Mesendoderm (in vitro differentiated cells): ENCODE results near the gene PRXL2A.

Experiments used
- DNase-seq: peaks from one replicate; pipeline ENCODE4 v3.0.0; 2013
- H2AK5ac ChIP-seq: 2 replicates; pipeline ENCODE4 v1.6.1; 2013; ENCODE audit warnings: low read length, inconsistent platforms
- H2BK120ac ChIP-seq: 2 replicates; pipeline ENCODE4 v1.6.1; 2013; ENCODE audit warnings: low read depth, mild to moderate bottlenecking, low read length, moderate library complexity, mixed read lengths
- H2BK15ac ChIP-seq: replicated peaks from 2 replicates; pipeline ENCODE4 v1.6.1; 2013; ENCODE audit warnings: low read depth, mild to moderate bottlenecking, moderate library complexity
- H2BK5ac ChIP-seq: 2 replicates; pipeline ENCODE4 v1.6.1; 2013; ENCODE audit warnings: low read length, inconsistent platforms
- H3K18ac ChIP-seq: 2 replicates; pipeline ENCODE4 v1.6.1; 2013; ENCODE audit warnings: mild to moderate bottlenecking, low read length, mixed read lengths
- H3K23ac ChIP-seq: one replicate; pipeline ENCODE4 v1.6.1; 2013; ENCODE audit warnings: low read length
- H3K27ac ChIP-seq: 2 replicates; pipeline ENCODE4 v1.5.1; 2013; ENCODE audit warnings: low read depth, mild to moderate bottlenecking, inconsistent platforms, low read length, moderate library complexity
- H3K27me3 ChIP-seq: 2 replicates; pipeline ENCODE4 v1.6.1; 2013; ENCODE audit warnings: low read length, control low read depth, mild to moderate bottlenecking, inconsistent platforms; ENCODE audit not compliant: insufficient read depth, poor library complexity
- H3K36me3 ChIP-seq: 2 replicates; pipeline ENCODE4 v1.6.1; 2013; ENCODE audit warnings: low read length, inconsistent platforms; ENCODE audit not compliant: control insufficient read depth, insufficient read depth
- H3K4ac ChIP-seq: one replicate; pipeline ENCODE4 v1.6.1; 2013; ENCODE audit warnings: low read depth, mild to moderate bottlenecking, low read length, moderate library complexity
- H3K4me1 ChIP-seq: 2 replicates; pipeline ENCODE4 v1.6.1; 2013; ENCODE audit warnings: low read depth, low read length, inconsistent platforms; ENCODE audit not compliant: control insufficient read depth
- H3K4me2 ChIP-seq: 2 replicates; pipeline ENCODE4 v1.6.1; 2013; ENCODE audit warnings: low read length
- H3K4me3 ChIP-seq: 2 replicates; pipeline ENCODE4 v1.5.1; 2013; ENCODE audit warnings: mild to moderate bottlenecking, low read length
- H3K56ac ChIP-seq: one replicate; pipeline ENCODE4 v1.6.1; 2013; ENCODE audit warnings: low read length
- H3K79me1 ChIP-seq: 2 replicates; pipeline ENCODE4 v1.6.1; 2013; ENCODE audit warnings: low read length, inconsistent platforms
- H3K79me2 ChIP-seq: 2 replicates; pipeline ENCODE4 v1.6.1; 2013; ENCODE audit warnings: mild to moderate bottlenecking, low read length; ENCODE audit not compliant: control insufficient read depth, insufficient read depth
- H3K9ac ChIP-seq: 2 replicates; pipeline ENCODE4 v1.6.1; 2013; ENCODE audit warnings: low read length, inconsistent platforms
- H4K5ac ChIP-seq: one replicate; pipeline ENCODE4 v1.6.1; 2013; ENCODE audit warnings: low read length
- H4K8ac ChIP-seq: one replicate; pipeline ENCODE4 v1.6.1; 2013; ENCODE audit warnings: low read depth, mild to moderate bottlenecking, control low read depth, low read length, moderate library complexity
- WGBS: extraction: QIAGEN DNeasy Blood & Tissue Kit; methylation state at CpG from one replicate; pipeline ENCODE4 v1.1.7; 2013; ENCODE audit warnings: low lambda C conversion rate, missing lambda C conversion rate; ENCODE audit not compliant: insufficient coverage; ENCODE audit errors: extremely low coverage; 5-methylcytosine and 5-hydroxymethylcytosine counted together

The PRXL2A gene

GRCh38 chr10:80372675-80373074 lies 35.7 kb upstream of the PRXL2A start:
- H3K27me3 ChIP-seq = no peaks in the 10 kb centered on the region
- no peak overlapping the region for H2BK15ac ChIP-seq
- no peak overlapping the region for H3K27ac ChIP-seq
- no peaks in the 10 kb centered on the region for H3K4me1 ChIP-seq
- no peak overlapping the region for H3K18ac ChIP-seq
- H3K4ac ChIP-seq = no peak overlapping the region
- no peak overlapping the region for H2BK5ac ChIP-seq
- no peak overlapping the region for H4K5ac ChIP-seq
- no peaks in the 10 kb centered on the region for H3K79me1 ChIP-seq
- WGBS = no CpG with 5 or more reads among the region's 5 CpGs
- H3K36me3 ChIP-seq = no peaks in the 10 kb centered on the region
- no peak overlapping the region for H3K4me2 ChIP-seq
- H3K79me2 ChIP-seq = no peaks in the 10 kb centered on the region
- H3K4me3 ChIP-seq = no peak overlapping the region
- H3K9ac ChIP-seq = no peak overlapping the region
- H4K8ac ChIP-seq = no peak overlapping the region
- no peak overlapping the region for H3K23ac ChIP-seq
- no peak overlapping the region for H3K56ac ChIP-seq
- DNase-seq = no peak
- no peak overlapping the region for H2BK120ac ChIP-seq
- no peak overlapping the region for H2AK5ac ChIP-seq

- H3K4ac ChIP-seq = no peak overlapping the region
- H3K79me2 ChIP-seq = no peaks in the 10 kb centered on the region
- no peak overlapping the region for H3K9ac ChIP-seq
- H3K18ac ChIP-seq = no peak overlapping the region
- no CpG with 5 or more reads among the region's 2 CpGs for WGBS
- no peak overlapping the region for H3K27ac ChIP-seq
- H2BK5ac ChIP-seq = no peak overlapping the region
- no peak for DNase-seq
- H3K56ac ChIP-seq = no peak overlapping the region
- no peak overlapping the region for H3K23ac ChIP-seq
- H3K79me1 ChIP-seq = no peaks in the 10 kb centered on the region
- H3K36me3 ChIP-seq = no peaks in the 10 kb centered on the region
- no peaks in the 10 kb centered on the region for H3K27me3 ChIP-seq
- no peak overlapping the region for H2AK5ac ChIP-seq
- no peak overlapping the region for H3K4me2 ChIP-seq
- H2BK15ac ChIP-seq = no peak overlapping the region
- H4K5ac ChIP-seq = no peak overlapping the region
- no peak overlapping the region for H2BK120ac ChIP-seq
- H4K8ac ChIP-seq = no peak overlapping the region
- no peaks in the 10 kb centered on the region for H3K4me1 ChIP-seq
- H3K4me3 ChIP-seq = no peak overlapping the region
Measured at GRCh38 chr10:80373502-80373901, 34.8 kb upstream of the PRXL2A start.

DNA sequence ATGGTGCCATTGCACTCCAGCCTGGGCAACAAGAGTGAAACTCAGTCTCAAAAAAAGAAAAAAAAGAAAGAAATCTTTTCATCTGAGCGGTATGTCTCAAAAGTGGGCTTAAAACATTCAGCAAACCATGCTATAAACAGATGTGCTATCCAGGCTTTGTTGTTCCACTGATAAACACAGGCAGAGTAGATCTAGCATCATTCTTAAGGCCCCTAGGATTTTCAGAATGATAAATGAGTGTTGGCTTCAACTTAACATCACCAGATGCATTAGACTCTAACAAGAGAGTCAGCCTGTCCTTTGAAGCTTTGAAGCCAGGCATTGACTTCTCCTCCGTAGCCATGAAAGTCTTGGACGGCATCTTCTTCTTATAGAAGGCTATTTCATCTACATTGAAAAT lies 28.6 kb upstream of the PRXL2A start:
- no CpG with 5 or more reads among the region's 3 CpGs for WGBS
- H3K4me1 ChIP-seq = no peaks in the 10 kb centered on the region

DNA sequence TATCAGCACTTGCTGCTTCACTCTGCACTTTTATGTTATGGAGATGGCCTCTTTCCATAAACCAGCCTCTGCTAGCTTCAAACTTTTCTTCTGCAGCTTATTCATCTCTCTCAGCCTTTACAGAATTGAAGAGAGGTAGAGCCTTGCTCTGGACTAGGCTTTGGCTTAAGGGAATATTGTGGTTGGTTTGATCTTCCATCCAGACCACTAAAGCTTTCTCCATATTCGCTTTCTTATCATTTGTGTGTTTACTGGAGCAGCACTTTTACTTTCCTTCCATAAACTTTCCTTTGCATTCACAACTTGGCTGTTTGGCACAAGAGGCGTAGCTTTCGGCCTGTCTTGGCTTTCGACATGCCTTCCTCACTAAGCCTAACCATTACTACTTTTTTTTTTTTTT lies 28.2 kb upstream of the PRXL2A start:
- no peak for DNase-seq
- Histone ChIP-seq H3K56ac (no peak overlapping the region), H3K23ac (no peak overlapping the region), H3K4me2 (no peak overlapping the region), H2BK5ac (no peak overlapping the region), H2AK5ac (no peak overlapping the region), H4K8ac (no peak overlapping the region), H3K18ac (no peak overlapping the region), H3K4ac (no peak overlapping the region), H4K5ac (no peak overlapping the region), H2BK120ac (no peak overlapping the region), H3K9ac (no peak overlapping the region), H3K27ac (no peak overlapping the region), H3K27me3 (no peaks in the 10 kb centered on the region), H3K4me1 (no peaks in the 10 kb centered on the region), H3K4me3 (no peak overlapping the region), H3K79me1 (no peaks in the 10 kb centered on the region), H3K79me2 (no peaks in the 10 kb centered on the region), H3K36me3 (no peaks in the 10 kb centered on the region), H2BK15ac (no peak overlapping the region)
- WGBS = no CpG with 5 or more reads among the region's 4 CpGs

More for the DNA sequence above, 28.6 kb upstream of the PRXL2A start:
- Histone ChIP-seq H3K36me3 (no peaks in the 10 kb centered on the region), H3K4me3 (no peak overlapping the region), H2BK15ac (no peak overlapping the region), H3K27me3 (no peaks in the 10 kb centered on the region), H3K23ac (no peak overlapping the region), H4K8ac (no peak overlapping the region), H3K4me2 (no peak overlapping the region), H3K4ac (no peak overlapping the region), H2BK5ac (no peak overlapping the region), H2BK120ac (no peak overlapping the region), H3K9ac (no peak overlapping the region), H3K56ac (no peak overlapping the region), H3K18ac (no peak overlapping the region), H4K5ac (no peak overlapping the region), H2AK5ac (no peak overlapping the region), H3K79me1 (no peaks in the 10 kb centered on the region), H3K79me2 (no peaks in the 10 kb centered on the region), H3K27ac (no peak overlapping the region)
- no peak for DNase-seq

- no peak overlapping the region for H3K27ac ChIP-seq
- no peak overlapping the region for H3K56ac ChIP-seq
- no peak overlapping the region for H2BK5ac ChIP-seq
- H3K4me1 ChIP-seq = no peaks in the 10 kb centered on the region
- H3K4ac ChIP-seq = no peak overlapping the region
- no peak overlapping the region for H2BK15ac ChIP-seq
- no peak overlapping the region for H3K23ac ChIP-seq
- no peak overlapping the region for H2BK120ac ChIP-seq
- no peaks in the 10 kb centered on the region for H3K79me2 ChIP-seq
- no CpG with 5 or more reads among the region's 4 CpGs for WGBS
- peak; percentile 78 for DNase-seq
- no peaks in the 10 kb centered on the region for H3K79me1 ChIP-seq
- H2AK5ac ChIP-seq = no peak overlapping the region
- H3K36me3 ChIP-seq = no peaks in the 10 kb centered on the region
- H3K9ac ChIP-seq = no peak overlapping the region
- no peak overlapping the region for H3K4me2 ChIP-seq
- no peak overlapping the region for H4K8ac ChIP-seq
- H3K4me3 ChIP-seq = no peak overlapping the region
- no peaks in the 10 kb centered on the region for H3K27me3 ChIP-seq
- no peak overlapping the region for H3K18ac ChIP-seq
- H4K5ac ChIP-seq = no peak overlapping the region
Measured at GRCh38 chr10:80382989-80383388, 25.4 kb upstream of the PRXL2A start.

DNA sequence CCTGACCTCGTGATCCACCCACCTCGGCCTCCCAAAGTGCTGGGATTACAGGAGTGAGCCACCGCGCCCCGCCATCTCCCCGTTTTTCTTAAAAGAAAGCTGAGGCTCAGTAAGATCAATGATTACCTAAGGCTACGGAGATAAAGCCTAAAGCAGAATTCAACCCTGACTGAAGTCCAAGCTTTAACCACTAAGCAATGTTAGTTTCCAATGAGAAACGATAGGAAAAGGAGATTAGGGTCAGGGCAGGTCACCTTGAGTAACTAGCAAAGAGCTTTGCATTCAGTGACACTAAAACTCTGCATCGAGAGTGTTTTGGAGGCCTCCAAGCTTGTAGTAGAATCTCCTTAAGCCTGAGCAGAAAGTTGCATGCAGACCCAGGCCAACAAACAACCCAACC lies 17.6 kb upstream of the PRXL2A start:
- Histone ChIP-seq H2AK5ac (no peak overlapping the region), H3K4me3 (no peak overlapping the region)
- no CpG with 5 or more reads among the region's 9 CpGs for WGBS

More for the DNA sequence above, 17.6 kb upstream of the PRXL2A start:
- Histone ChIP-seq H3K4ac (no peak overlapping the region), H3K56ac (no peak overlapping the region), H2BK120ac (no peak overlapping the region), H3K27me3 (no peaks in the 10 kb centered on the region), H3K79me2 (no peaks in the 10 kb centered on the region), H3K23ac (no peak overlapping the region), H3K9ac (no peak overlapping the region), H3K4me2 (no peak overlapping the region), H2BK5ac (no peak overlapping the region), H3K36me3 (no peaks in the 10 kb centered on the region), H3K4me1 (no peaks in the 10 kb centered on the region), H4K5ac (no peak overlapping the region), H4K8ac (no peak overlapping the region), H3K27ac (no peak overlapping the region), H3K18ac (no peak overlapping the region), H2BK15ac (no peak overlapping the region), H3K79me1 (no peaks in the 10 kb centered on the region)
- no peak for DNase-seq
